Trophoblast cell (in vitro differentiated cells and primary cell): ENCODE results near the gene SERINC5.

Experiments
- DNase-seq, 2 donors: peaks; one replicate each; pipeline ENCODE4 v3.0.0-alpha.2; 2016
- H2AFZ ChIP-seq: 2 replicates; pipeline ENCODE4 v1.6.1; 2013; ENCODE audit warnings: low read length, moderate library complexity, mild to moderate bottlenecking; ENCODE audit not compliant: insufficient read depth, poor library complexity
- H2AK5ac ChIP-seq: 2 replicates; pipeline ENCODE4 v1.6.1; 2013; ENCODE audit warnings: mild to moderate bottlenecking, low read length
- H2BK120ac ChIP-seq: 2 replicates; pipeline ENCODE4 v1.6.1; 2013; ENCODE audit warnings: low read length, mild to moderate bottlenecking, moderate library complexity; ENCODE audit not compliant: insufficient read depth, poor library complexity
- H2BK12ac ChIP-seq: 2 replicates; pipeline ENCODE4 v1.6.1; 2013; ENCODE audit warnings: mild to moderate bottlenecking, low read length, moderate library complexity
- H2BK5ac ChIP-seq: 2 replicates; pipeline ENCODE4 v1.6.1; 2013; ENCODE audit warnings: low read length, low read depth, moderate library complexity, mild to moderate bottlenecking; ENCODE audit not compliant: poor library complexity
- H3K14ac ChIP-seq: 2 replicates; pipeline ENCODE4 v1.6.1; 2013; ENCODE audit warnings: mild to moderate bottlenecking, low read length
- H3K18ac ChIP-seq: 2 replicates; pipeline ENCODE4 v1.6.1; 2013; ENCODE audit warnings: mild to moderate bottlenecking, low read length
- H3K23ac ChIP-seq: 2 replicates; pipeline ENCODE4 v1.6.1; 2013; ENCODE audit warnings: low read length
- H3K27ac ChIP-seq: 2 replicates; pipeline ENCODE4 v1.5.1; 2013; ENCODE audit warnings: low read depth, mild to moderate bottlenecking, inconsistent platforms, low read length, moderate library complexity
- H3K27me3 ChIP-seq: 2 replicates; pipeline ENCODE4 v1.6.1; 2013; ENCODE audit warnings: inconsistent platforms, mild to moderate bottlenecking, low read length, moderate library complexity; ENCODE audit not compliant: insufficient read depth
- H3K36me3 ChIP-seq, 2 experiments: 1 replicate in 1 of 2; 2 replicates in 1 of 2; pipeline ENCODE4 v1.6.1; 2013; ENCODE audit warnings: low read length in 2 of 2, mild to moderate bottlenecking in 2 of 2, moderate library complexity in 1 of 2; ENCODE audit not compliant: insufficient read depth in 2 of 2, control insufficient read depth in 1 of 2
- H3K4ac ChIP-seq: 2 replicates; pipeline ENCODE4 v1.6.1; 2013; ENCODE audit warnings: low read depth, mild to moderate bottlenecking, low read length, moderate library complexity
- H3K4me1 ChIP-seq, 2 experiments: 1 replicate in 1 of 2; 2 replicates in 1 of 2; pipeline ENCODE4 v1.6.1; 2013; ENCODE audit warnings: low read length in 2 of 2, mild to moderate bottlenecking in 2 of 2, moderate library complexity in 1 of 2; ENCODE audit not compliant: insufficient read depth in 2 of 2, control insufficient read depth in 1 of 2
- H3K4me2 ChIP-seq: 2 replicates; pipeline ENCODE4 v1.6.1; 2013; ENCODE audit warnings: inconsistent platforms, mild to moderate bottlenecking, low read length, moderate library complexity
- H3K4me3 ChIP-seq: 2 replicates; pipeline ENCODE4 v1.5.1; 2013; ENCODE audit warnings: mild to moderate bottlenecking, low read depth, low read length, inconsistent platforms
- H3K79me1 ChIP-seq: one replicate; pipeline ENCODE4 v1.6.1; 2013; ENCODE audit warnings: low read length
- H3K79me2 ChIP-seq: 2 replicates; pipeline ENCODE4 v1.6.1; 2013; ENCODE audit warnings: low read length, mild to moderate bottlenecking; ENCODE audit not compliant: control insufficient read depth, insufficient read depth, poor library complexity
- H3K9ac ChIP-seq: 2 replicates; pipeline ENCODE4 v1.6.1; 2013; ENCODE audit warnings: mild to moderate bottlenecking, low read length
- H3K9me3 ChIP-seq: 2 replicates; pipeline ENCODE4 v1.6.1; 2013; ENCODE audit warnings: low read depth, mild to moderate bottlenecking, control low read depth, inconsistent platforms, low read length; ENCODE audit not compliant: insufficient read depth
- H4K12ac ChIP-seq: 2 replicates; pipeline ENCODE4 v1.6.1; 2013; ENCODE audit warnings: low read depth, mild to moderate bottlenecking, low read length, moderate library complexity
- H4K8ac ChIP-seq: 2 replicates; pipeline ENCODE4 v1.6.1; 2013; ENCODE audit warnings: low read depth, mild to moderate bottlenecking, low read length, moderate library complexity
- H4K91ac ChIP-seq: one replicate; pipeline ENCODE4 v1.6.1; 2013; ENCODE audit warnings: low read depth, mild to moderate bottlenecking, low read length, moderate library complexity
- WGBS: extraction: QIAGEN DNeasy Blood & Tissue Kit; methylation state at CpG from one replicate; pipeline ENCODE4 v1.1.7; 2013; ENCODE audit warnings: missing lambda C conversion rate; ENCODE audit not compliant: insufficient read length, insufficient coverage; ENCODE audit errors: extremely low coverage; 5-methylcytosine and 5-hydroxymethylcytosine counted together

The SERINC5 gene

GRCh38 chr5:80282054-80282453, 26.2 kb upstream of the SERINC5 start:
- no CpG with 5 or more reads among the region's 3 CpGs for WGBS
- DNase-seq, result no peak
- no peak overlapping the region for H2BK12ac ChIP-seq

GRCh38 chr5:80277191-80277590, 21.3 kb upstream of the SERINC5 start:
- H3K4me3 ChIP-seq, result no peak overlapping the region
- H3K23ac ChIP-seq, result no peak overlapping the region
- H2BK120ac ChIP-seq, result no peak overlapping the region
- no peak for DNase-seq
- no peak overlapping the region for H3K27ac ChIP-seq
- H3K4me2 ChIP-seq, result no peak overlapping the region
- no peak overlapping the region for H4K8ac ChIP-seq
- no peaks in the 10 kb centered on the region for H3K9me3 ChIP-seq
- no CpG with 5 or more reads among the region's 2 CpGs for WGBS
- H3K4me1 ChIP-seq, result no peaks in the 10 kb centered on the region
- H3K79me2 ChIP-seq, result no peaks in the 10 kb centered on the region
- H3K4ac ChIP-seq, result no peak overlapping the region
- H3K14ac ChIP-seq, result no peak overlapping the region
- H2AK5ac ChIP-seq, result no peak overlapping the region
- no peak overlapping the region for H2BK5ac ChIP-seq
- H4K12ac ChIP-seq, result no peak overlapping the region
- no peak overlapping the region for H3K9ac ChIP-seq
- H3K18ac ChIP-seq, result no peak overlapping the region
- no peak overlapping the region for H2BK12ac ChIP-seq
- H3K79me1 ChIP-seq, result peaks cover 2% of the 10 kb centered on the region
- no peak overlapping the region for H2AFZ ChIP-seq
- no peak overlapping the region for H4K91ac ChIP-seq
- H3K27me3 ChIP-seq, result no peaks in the 10 kb centered on the region
- H3K36me3 ChIP-seq, result no peaks in the 10 kb centered on the region

More at GRCh38 chr5:80282054-80282453, 26.2 kb upstream of the SERINC5 start:
- Histone ChIP-seq H3K79me1 (no peaks in the 10 kb centered on the region), H3K4ac (no peak overlapping the region), H3K18ac (no peak overlapping the region), H3K4me1 (no peaks in the 10 kb centered on the region), H4K12ac (no peak overlapping the region), H3K23ac (no peak overlapping the region), H4K8ac (no peak overlapping the region), H2AFZ (no peak overlapping the region), H2BK120ac (no peak overlapping the region), H3K27me3 (no peaks in the 10 kb centered on the region), H4K91ac (no peak overlapping the region), H3K9ac (no peak overlapping the region), H3K4me2 (no peak overlapping the region), H3K4me3 (no peak overlapping the region), H3K36me3 (no peaks in the 10 kb centered on the region), H3K79me2 (no peaks in the 10 kb centered on the region), H2BK5ac (no peak overlapping the region), H3K9me3 (no peaks in the 10 kb centered on the region), H3K14ac (no peak overlapping the region), H3K27ac (no peak overlapping the region), H2AK5ac (no peak overlapping the region)

DNA sequence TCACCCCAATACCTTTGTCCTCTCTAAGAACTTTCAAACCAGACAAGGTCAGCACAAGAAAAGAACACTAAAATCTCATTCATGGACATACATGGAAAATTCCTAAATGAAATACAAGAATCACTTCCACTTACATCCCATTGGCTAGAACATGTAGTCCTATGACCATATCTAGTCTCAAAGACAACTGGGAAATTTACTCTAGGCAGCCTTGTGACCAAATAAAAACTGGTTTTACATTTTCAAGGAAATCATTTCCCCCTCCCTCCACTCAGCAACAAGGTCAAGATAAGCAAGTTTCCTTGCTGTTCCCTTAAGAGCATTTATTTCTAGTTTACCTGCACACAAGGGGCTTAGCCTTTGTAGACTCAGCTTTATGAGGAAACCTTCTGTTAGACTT, 20.3 kb upstream of the SERINC5 start:
- peaks cover 2% of the 10 kb centered on the region for H3K79me1 ChIP-seq
- H2AFZ ChIP-seq, result no peak overlapping the region
- no peaks in the 10 kb centered on the region for H3K27me3 ChIP-seq
- H4K91ac ChIP-seq, result no peak overlapping the region
- H2BK120ac ChIP-seq, result no peak overlapping the region
- H3K4me1 ChIP-seq, result no peaks in the 10 kb centered on the region
- no peaks in the 10 kb centered on the region for H3K36me3 ChIP-seq
- no peak overlapping the region for H4K12ac ChIP-seq
- H3K4me3 ChIP-seq, result no peak overlapping the region
- H3K9me3 ChIP-seq, result no peaks in the 10 kb centered on the region
- no peak overlapping the region for H3K27ac ChIP-seq
- no peak overlapping the region for H2AK5ac ChIP-seq
- H3K14ac ChIP-seq, result no peak overlapping the region
- H3K9ac ChIP-seq, result no peak overlapping the region
- H3K4ac ChIP-seq, result no peak overlapping the region
- no peak overlapping the region for H4K8ac ChIP-seq
- no peak overlapping the region for H2BK12ac ChIP-seq
- no peaks in the 10 kb centered on the region for H3K79me2 ChIP-seq
- H3K4me2 ChIP-seq, result no peak overlapping the region
- no peak overlapping the region for H3K23ac ChIP-seq
- no peak for DNase-seq
- no peak overlapping the region for H2BK5ac ChIP-seq
- no peak overlapping the region for H3K18ac ChIP-seq

- Histone ChIP-seq H3K27me3 (no peaks in the 10 kb centered on the region), H3K4ac (no peak overlapping the region), H3K27ac (no peak overlapping the region), H3K4me3 (no peak overlapping the region), H3K9me3 (no peaks in the 10 kb centered on the region), H3K14ac (no peak overlapping the region), H2BK5ac (no peak overlapping the region), H3K79me2 (no peaks in the 10 kb centered on the region), H3K18ac (no peak overlapping the region), H3K9ac (no peak overlapping the region), H3K4me1 (no peaks in the 10 kb centered on the region), H3K36me3 (no peaks in the 10 kb centered on the region), H2BK120ac (no peak overlapping the region), H4K12ac (no peak overlapping the region), H3K4me2 (no peak overlapping the region), H3K23ac (no peak overlapping the region), H2BK12ac (no peak overlapping the region), H4K91ac (peak overlapping the region; percentile 31), H2AFZ (no peak overlapping the region), H2AK5ac (no peak overlapping the region), H4K8ac (no peak overlapping the region), H3K79me1 (peaks cover 2% of the 10 kb centered on the region)
- peak in 1 of 2 donors; percentile 7 for DNase-seq
- WGBS, result no CpG with 5 or more reads among the region's 2 CpGs
These were observed 19.5 kb upstream of the SERINC5 start for GRCh38 chr5:80275347-80275746.
